Activated gamma-delta T cell (primary cell): ENCODE results near the gene SLC37A2.

Experiments used
- DNase-seq: peaks from one replicate; lab custom pipeline; 2025; lab: John Stamatoyannopoulos, UW

The SLC37A2 gene

GRCh38 chr11:125110506-125110905 lies 47.4 kb downstream of the SLC37A2 start:
- DNase-seq, result no peak

DNA sequence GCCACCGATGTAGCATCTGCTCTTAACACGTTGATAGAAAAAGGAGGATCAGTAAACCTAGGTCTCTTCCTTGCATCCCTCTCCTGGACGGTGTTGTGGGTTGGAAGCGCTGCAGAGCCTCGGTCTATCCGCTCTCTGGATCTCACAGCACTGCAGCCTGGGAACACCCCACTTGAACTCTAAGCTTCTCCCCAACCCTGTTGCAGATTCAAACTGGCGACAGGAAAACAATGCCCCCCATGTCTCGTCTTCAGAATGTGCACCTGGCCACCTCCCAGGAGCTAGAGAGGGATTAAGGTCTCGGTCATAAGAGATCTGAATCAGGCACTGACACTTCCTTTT lies 47.9 kb downstream of the SLC37A2 start:
- no peak for DNase-seq

- peak; percentile 88 for DNase-seq
Measured at GRCh38 chr11:125111343-125112207, 48.5 kb downstream of the SLC37A2 start, which contains the start of gene TMEM218. TSS of gene TMEM218 (minus strand) at chr11:125111626. CDS start at chr11:125102241, 9,385 bp downstream.

- DNase-seq, result no peak
Measured at GRCh38 chr11:125112208-125112604, 49.1 kb downstream of the SLC37A2 start.

DNA sequence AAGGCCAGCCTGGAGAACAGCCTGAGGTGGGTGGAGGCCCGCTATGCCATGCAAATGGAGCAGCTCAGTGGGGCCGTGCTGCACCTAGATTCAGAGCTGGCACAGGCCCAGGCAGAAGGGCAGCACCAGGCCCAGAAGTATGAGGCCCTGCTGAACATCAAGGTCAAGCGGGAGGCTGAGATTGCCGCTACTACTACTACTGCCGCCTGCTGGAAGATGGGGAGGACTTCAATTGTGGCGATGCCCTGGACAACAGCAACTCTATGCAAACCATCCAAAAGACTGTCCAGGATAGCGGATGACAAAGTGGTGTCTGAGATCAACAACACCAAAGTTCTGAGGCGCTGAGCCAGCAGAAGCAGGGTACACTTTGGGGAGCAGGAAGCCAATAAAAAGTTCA lies 51.4 kb downstream of the SLC37A2 start:
- no peak for DNase-seq

GRCh38 chr11:125117429-125117828 lies 54.3 kb downstream of the SLC37A2 start:
- no peak for DNase-seq

- no peak for DNase-seq
Measured at GRCh38 chr11:125123194-125123946, 60.3 kb downstream of the SLC37A2 start.

DNA sequence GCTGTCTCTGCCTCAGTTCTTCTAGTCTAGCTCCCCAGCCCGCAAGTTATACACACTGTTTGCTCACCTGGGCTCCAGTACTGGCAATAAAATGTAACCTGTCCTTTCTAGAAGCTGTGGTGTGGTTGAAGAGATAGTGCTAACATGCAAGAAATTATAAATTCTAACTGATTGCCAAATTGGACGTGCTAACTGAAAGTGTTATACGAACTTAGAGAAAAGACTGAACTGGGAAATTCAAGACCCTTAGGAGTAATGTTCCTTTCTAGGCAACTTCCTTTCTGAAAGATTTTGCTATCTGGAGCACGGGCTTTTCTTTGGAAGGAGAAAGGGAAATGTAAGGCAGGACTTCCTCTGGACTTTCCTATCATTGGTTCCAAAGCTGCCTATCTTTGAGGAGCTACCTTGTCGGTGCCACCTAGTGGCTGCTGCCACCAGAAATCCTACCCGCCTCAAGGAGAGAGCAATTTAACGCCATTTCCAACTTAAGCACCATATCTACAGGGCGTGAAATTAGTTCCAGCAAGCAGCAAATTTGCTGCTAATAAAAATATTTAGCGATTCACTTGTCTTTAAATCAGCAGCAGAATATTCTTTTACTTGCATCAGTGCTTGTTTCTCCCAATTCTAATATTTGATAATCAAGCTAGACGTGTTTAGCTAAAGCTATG lies 61.0 kb downstream of the SLC37A2 start:
- DNase-seq, result no peak

- no peak for DNase-seq
Measured at GRCh38 chr11:125124618-125124992, 61.5 kb downstream of the SLC37A2 start.

- DNase-seq, result no peak
Measured at GRCh38 chr11:125128450-125128849, 65.3 kb downstream of the SLC37A2 start.

DNA sequence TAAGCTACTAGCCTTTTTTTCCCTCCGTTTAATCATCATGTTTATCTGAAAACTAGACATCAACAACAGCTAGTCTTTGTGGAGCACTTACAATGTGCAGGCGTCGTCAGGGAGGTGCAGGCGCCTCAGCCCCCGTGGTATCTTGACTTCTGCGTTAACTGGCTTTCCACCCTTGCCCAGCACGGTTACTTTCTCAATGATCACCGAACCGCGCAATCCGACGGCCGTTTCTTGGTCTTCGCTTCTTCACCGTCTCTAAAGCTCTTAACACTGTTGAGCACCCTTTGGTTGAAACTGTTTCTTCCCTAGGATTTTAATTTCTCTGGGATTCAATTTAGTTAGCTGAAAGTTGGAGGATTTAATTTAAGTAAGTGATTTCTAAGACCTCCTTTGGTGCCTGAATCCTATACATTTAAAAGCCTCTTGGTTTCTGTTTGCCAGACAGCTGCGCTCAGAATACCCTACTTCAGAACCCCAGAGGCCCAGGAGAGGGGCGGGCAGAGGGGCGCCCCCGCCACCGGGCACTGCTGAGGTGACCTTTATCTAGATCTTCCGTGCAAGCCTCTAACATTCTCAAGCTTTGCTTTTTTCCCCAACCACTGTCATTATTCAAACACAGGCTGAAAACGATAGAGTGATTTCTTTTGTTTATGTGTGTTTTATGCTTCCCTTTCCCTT lies 66.3 kb downstream of the SLC37A2 start:
- no peak for DNase-seq

GRCh38 chr11:125132071-125132470 lies 69.0 kb downstream of the SLC37A2 start:
- no peak for DNase-seq

- DNase-seq, result no peak
Measured at GRCh38 chr11:125132596-125132995, 69.5 kb downstream of the SLC37A2 start.

DNA sequence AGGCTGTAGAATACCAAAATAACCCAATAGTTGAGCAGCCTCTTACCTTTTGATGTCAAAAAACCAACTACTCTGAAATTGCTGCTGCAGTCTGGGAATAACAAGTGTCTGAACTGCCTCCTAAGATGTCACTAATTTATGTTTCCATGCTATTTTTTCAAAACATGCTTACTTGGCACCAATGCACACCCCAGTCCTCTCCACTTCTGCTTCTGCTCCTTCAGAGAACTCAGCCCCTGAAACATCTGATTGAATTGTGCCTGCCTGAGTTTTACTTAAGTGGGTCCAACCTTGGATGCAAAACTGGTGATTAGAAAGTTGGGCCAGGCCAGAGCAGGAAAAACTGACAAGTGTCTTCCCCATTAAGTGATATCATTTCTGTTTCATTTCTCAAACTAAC lies 72.9 kb downstream of the SLC37A2 start:
- DNase-seq, result no peak

DNA sequence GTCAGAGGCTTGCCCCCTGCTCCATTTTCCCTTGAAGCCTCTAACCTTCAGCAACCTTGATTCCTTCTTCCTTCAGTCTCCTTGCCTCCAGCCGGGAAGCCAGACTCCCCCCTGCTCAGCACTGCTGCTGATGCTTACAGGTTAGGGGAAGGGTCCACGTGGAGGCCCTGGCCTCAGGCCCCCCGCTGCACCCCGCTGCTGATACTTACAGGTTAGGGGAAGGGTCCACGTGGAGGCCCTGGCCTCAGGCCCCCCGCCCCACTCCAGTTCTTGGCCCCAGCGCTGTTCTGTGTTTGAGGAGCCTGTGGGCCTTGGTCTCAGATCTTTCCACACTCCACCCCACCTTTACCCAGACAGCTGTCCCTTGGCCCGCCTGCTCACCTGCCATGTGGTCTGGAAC lies 75.9 kb downstream of the SLC37A2 start:
- DNase-seq, result no peak

DNA sequence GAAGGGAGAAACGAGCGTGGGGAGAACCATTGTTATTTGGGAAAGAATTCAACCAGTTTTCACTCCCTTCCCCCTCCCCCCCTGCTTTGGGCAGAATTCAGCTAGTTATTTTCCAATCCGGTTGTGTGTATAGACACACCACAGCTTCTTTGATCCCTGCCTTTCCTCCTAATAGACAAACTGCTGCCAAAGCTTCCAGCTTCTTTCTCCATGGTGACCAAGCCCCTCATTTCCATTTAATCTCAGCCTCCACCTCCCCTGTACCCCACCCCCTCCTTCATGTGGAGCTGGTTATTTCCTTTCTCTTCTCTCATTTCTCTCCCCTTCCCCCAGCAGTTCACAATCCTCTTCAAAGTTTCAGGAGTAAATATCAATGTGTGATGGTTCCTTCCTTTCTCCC lies 76.7 kb downstream of the SLC37A2 start:
- DNase-seq, result no peak
